ENCODE results near the gene KMT2B.

Gene KMT2B

DNA sequence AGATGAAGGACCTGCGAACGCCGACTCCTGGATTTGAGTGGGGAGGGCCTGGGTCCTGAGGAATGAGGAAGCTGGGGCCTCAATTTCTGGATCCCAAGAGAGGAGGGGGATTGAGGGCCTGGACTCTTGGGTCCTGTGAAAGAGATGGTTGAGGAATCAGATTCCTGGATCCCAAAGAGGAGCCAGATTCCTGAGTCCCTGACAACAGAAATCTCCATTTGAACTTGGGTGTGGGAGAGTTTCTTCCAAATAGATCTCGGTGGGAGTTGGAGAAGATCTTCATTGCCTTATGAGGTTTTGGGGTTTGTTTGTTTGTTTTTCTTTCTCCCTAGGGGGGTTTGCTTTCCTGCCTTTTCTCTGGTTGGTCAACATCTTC is 28.3 kb downstream of the KMT2B start:
- Histone ChIP-seq H3K4me2 (ENCODE audit: low read depth, low read length, poor library complexity, severe bottlenecking) (peak overlapping the region; percentile 93), H3K9me3 (ENCODE audit: insufficient read depth, low read depth, low read length) (no peaks in the 10 kb centered on the region), H3K36me3 (ENCODE audit: insufficient read depth, low read length) (no peaks in the 10 kb centered on the region), H3F3A (ENCODE audit: low read depth) (no peaks in the 10 kb centered on the region), H3K9me2 (replicated peaks; ENCODE audit: low read depth, low read length) (no peaks in the 10 kb centered on the region), H3K4me3 (ENCODE audit: low read length, poor library complexity, severe bottlenecking) (peak overlapping the region; percentile 85), H4K20me1 (ENCODE audit: insufficient read depth, low read length, poor library complexity, severe bottlenecking) (no peaks in the 10 kb centered on the region), H3K79me2 (ENCODE audit: insufficient read depth, low read length) (peaks cover 22% of the 10 kb centered on the region), H2AFZ (ENCODE audit: low read length) (peak overlapping the region; percentile 53; the same call in 1 of the 2 replicates), H3K4me1 (ENCODE audit: insufficient read depth, low read length, poor library complexity, severe bottlenecking) (peaks cover 30% of the 10 kb centered on the region), H3K9ac (ENCODE audit: low read depth, low read length, poor library complexity, severe bottlenecking) (peak overlapping the region; percentile 86), H3K27me3 (ENCODE audit: insufficient read depth, low read length, poor library complexity, severe bottlenecking) (no peaks in the 10 kb centered on the region)
- TF ChIP-seq, protein P1, sequence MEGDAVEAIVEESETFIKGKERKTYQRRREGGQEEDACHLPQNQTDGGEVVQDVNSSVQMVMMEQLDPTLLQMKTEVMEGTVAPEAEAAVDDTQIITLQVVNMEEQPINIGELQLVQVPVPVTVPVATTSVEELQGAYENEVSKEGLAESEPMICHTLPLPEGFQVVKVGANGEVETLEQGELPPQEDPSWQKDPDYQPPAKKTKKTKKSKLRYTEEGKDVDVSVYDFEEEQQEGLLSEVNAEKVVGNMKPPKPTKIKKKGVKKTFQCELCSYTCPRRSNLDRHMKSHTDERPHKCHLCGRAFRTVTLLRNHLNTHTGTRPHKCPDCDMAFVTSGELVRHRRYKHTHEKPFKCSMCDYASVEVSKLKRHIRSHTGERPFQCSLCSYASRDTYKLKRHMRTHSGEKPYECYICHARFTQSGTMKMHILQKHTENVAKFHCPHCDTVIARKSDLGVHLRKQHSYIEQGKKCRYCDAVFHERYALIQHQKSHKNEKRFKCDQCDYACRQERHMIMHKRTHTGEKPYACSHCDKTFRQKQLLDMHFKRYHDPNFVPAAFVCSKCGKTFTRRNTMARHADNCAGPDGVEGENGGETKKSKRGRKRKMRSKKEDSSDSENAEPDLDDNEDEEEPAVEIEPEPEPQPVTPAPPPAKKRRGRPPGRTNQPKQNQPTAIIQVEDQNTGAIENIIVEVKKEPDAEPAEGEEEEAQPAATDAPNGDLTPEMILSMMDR (conservative IDR thresholded peaks at IDR 0.05; ENCODE audit: low read length): no peak
- TF ChIP-seq EZH2phosphoT487 (IDR thresholded peaks at IDR 0.05; ENCODE audit: borderline replicate concordance): no peak

DNA sequence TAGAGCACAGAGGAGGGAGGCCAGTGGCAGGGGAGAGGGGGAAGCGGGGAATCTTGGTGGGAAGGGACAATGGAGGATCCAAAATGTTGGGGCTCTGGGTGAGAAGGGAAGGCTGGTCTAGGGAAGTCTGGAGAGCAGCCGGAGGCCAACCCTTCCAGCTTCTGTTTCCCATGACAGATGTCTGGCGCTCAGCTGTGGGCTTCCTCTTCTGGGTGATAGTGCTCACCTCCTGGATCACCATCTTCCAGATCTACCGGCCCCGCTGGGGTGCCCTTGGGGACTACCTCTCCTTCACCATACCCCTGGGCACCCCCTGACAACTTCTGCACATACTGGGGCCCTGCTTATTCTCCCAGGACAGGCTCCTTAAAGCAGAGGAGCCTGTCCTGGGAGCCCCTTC is 28.7 kb downstream of the KMT2B start:
- Histone ChIP-seq H3K9me2 (replicated peaks; ENCODE audit: low read depth, low read length) (no peaks in the 10 kb centered on the region), H3K4me1 (ENCODE audit: insufficient read depth, low read length, poor library complexity, severe bottlenecking) (peaks cover 30% of the 10 kb centered on the region), H4K20me1 (ENCODE audit: insufficient read depth, low read length, poor library complexity, severe bottlenecking) (no peaks in the 10 kb centered on the region), H3K9ac (ENCODE audit: low read depth, low read length, poor library complexity, severe bottlenecking) (peak overlapping the region; percentile 86), H3K36me3 (ENCODE audit: insufficient read depth, low read length) (no peaks in the 10 kb centered on the region), H3K79me2 (ENCODE audit: insufficient read depth, low read length) (peaks cover 22% of the 10 kb centered on the region), H3F3A (ENCODE audit: low read depth) (no peaks in the 10 kb centered on the region), H3K4me3 (ENCODE audit: low read length, poor library complexity, severe bottlenecking) (peak overlapping the region; percentile 85), H2AFZ (ENCODE audit: low read length) (no peak overlapping the region), H3K9me3 (ENCODE audit: insufficient read depth, low read depth, low read length) (no peaks in the 10 kb centered on the region), H3K4me2 (ENCODE audit: low read depth, low read length, poor library complexity, severe bottlenecking) (peak overlapping the region; percentile 93), H3K27me3 (ENCODE audit: insufficient read depth, low read length, poor library complexity, severe bottlenecking) (no peaks in the 10 kb centered on the region)
- no peak for TF ChIP-seq EZH2phosphoT487 (IDR thresholded peaks at IDR 0.05; ENCODE audit: borderline replicate concordance)
- TF ChIP-seq, protein P1 (conservative IDR thresholded peaks at IDR 0.05; ENCODE audit: low read length): no peak

GRCh38 chr19:35748106-35749020 is 30.6 kb downstream of the KMT2B start, which contains the start of gene LIN37:
Gene LIN37, plus strand, starts transcription at chr19:35748576. Its CDS starts 149 bp downstream, at chr19:35748725.
- TF ChIP-seq, protein P1 (conservative IDR thresholded peaks at IDR 0.05; ENCODE audit: low read length): no peak
- TF ChIP-seq EZH2phosphoT487 (IDR thresholded peaks at IDR 0.05; ENCODE audit: borderline replicate concordance): no peak
- no peaks in the 10 kb centered on the region for H3K36me3 ChIP-seq (ENCODE audit: insufficient read depth, low read length)
- peak within 1 kb of the TSS; percentile 89 for H2AFZ ChIP-seq (ENCODE audit: low read length)
- H3K4me2 ChIP-seq (ENCODE audit: low read depth, low read length, poor library complexity, severe bottlenecking): peak within 1 kb of the TSS; percentile 78
- H3K9me2 ChIP-seq (replicated peaks; ENCODE audit: low read depth, low read length): no peaks in the 10 kb centered on the region
- H3K4me3 ChIP-seq (ENCODE audit: low read length, poor library complexity, severe bottlenecking): peak within 1 kb of the TSS; percentile 83
- peak within 1 kb of the TSS; percentile 77 for H3K9ac ChIP-seq (ENCODE audit: low read depth, low read length, poor library complexity, severe bottlenecking)
- no peaks in the 10 kb centered on the region for H3F3A ChIP-seq (ENCODE audit: low read depth)
- H4K20me1 ChIP-seq (ENCODE audit: insufficient read depth, low read length, poor library complexity, severe bottlenecking): no peaks in the 10 kb centered on the region
- peaks cover 23% of the 10 kb centered on the region for H3K4me1 ChIP-seq (ENCODE audit: insufficient read depth, low read length, poor library complexity, severe bottlenecking)
- H3K27me3 ChIP-seq (ENCODE audit: insufficient read depth, low read length, poor library complexity, severe bottlenecking): no peaks in the 10 kb centered on the region
- H3K79me2 ChIP-seq (ENCODE audit: insufficient read depth, low read length): peaks cover 22% of the 10 kb centered on the region
- no peaks in the 10 kb centered on the region for H3K9me3 ChIP-seq (ENCODE audit: insufficient read depth, low read depth, low read length)

Data from Loucy (cell line).